ENCODE results near the gene CD200.

CD200 gene

GRCh38 chr3:112333381-112334317, 693 bp downstream of the CD200 start:
- no peak for DNase-seq (ENCODE audit: low spot score)

GRCh38 chr3:112334691-112335433, 1.9 kb downstream of the CD200 start:
- no peak for DNase-seq (ENCODE audit: low spot score)

- no peak for DNase-seq (ENCODE audit: low spot score)
These were observed 2.5 kb downstream of the CD200 start for GRCh38 chr3:112335434-112335781.

- no peak for DNase-seq (ENCODE audit: low spot score)
These were observed 5.2 kb downstream of the CD200 start for GRCh38 chr3:112338021-112338726.

- no peak for DNase-seq (ENCODE audit: low spot score)
These were observed 5.7 kb downstream of the CD200 start for GRCh38 chr3:112338727-112339056.

GRCh38 chr3:112339134-112339533, 6.2 kb downstream of the CD200 start:
- no peak for DNase-seq (ENCODE audit: low spot score)

- DNase-seq (ENCODE audit: low spot score) = no peak
These were observed 6.7 kb downstream of the CD200 start for GRCh38 chr3:112339609-112340008.

GRCh38 chr3:112341386-112341785, 8.4 kb downstream of the CD200 start:
- DNase-seq (ENCODE audit: low spot score) = no peak

- no peak for DNase-seq (ENCODE audit: low spot score)
These were observed 12.7 kb downstream of the CD200 start for GRCh38 chr3:112345681-112346080.

- DNase-seq (ENCODE audit: low spot score) = no peak
These were observed 13.7 kb downstream of the CD200 start for GRCh38 chr3:112346491-112347122.

- no peak for DNase-seq (ENCODE audit: low spot score)
These were observed 16.0 kb downstream of the CD200 start for GRCh38 chr3:112348943-112349342.

- no peak for DNase-seq (ENCODE audit: low spot score)
These were observed 16.6 kb downstream of the CD200 start for GRCh38 chr3:112349557-112349956.

- DNase-seq (ENCODE audit: low spot score) = no peak
These were observed 17.3 kb downstream of the CD200 start for GRCh38 chr3:112350018-112350810.

GRCh38 chr3:112351036-112351435, 18.1 kb downstream of the CD200 start:
- no peak for DNase-seq (ENCODE audit: low spot score)

- peak; percentile 58 for DNase-seq (ENCODE audit: low spot score)
These were observed 18.9 kb downstream of the CD200 start for GRCh38 chr3:112351823-112352222.

- no peak for DNase-seq (ENCODE audit: low spot score)
These were observed 19.8 kb downstream of the CD200 start for GRCh38 chr3:112352720-112353119.

GRCh38 chr3:112353365-112353764, 20.4 kb downstream of the CD200 start:
- DNase-seq (ENCODE audit: low spot score) = no peak

GRCh38 chr3:112354642-112355306, 21.8 kb downstream of the CD200 start:
- no peak for DNase-seq (ENCODE audit: low spot score)

- DNase-seq (ENCODE audit: low spot score) = no peak
These were observed 22.3 kb downstream of the CD200 start for GRCh38 chr3:112355307-112355687.

- no peak for DNase-seq (ENCODE audit: low spot score)
These were observed 25.2 kb downstream of the CD200 start for GRCh38 chr3:112357930-112358780.

Measured in D341Med (cell line).